ENCODE results near the gene RAD50. TPM values are rescaled to one million over a fixed set of nuclear protein-coding genes. Genes with fewer than 3 reads are reported as not detected.

The RAD50 gene
- polyA plus RNA-seq, 1 of the 3 experiments (the other 2 are of a cell fraction), result 20.0 TPM

GRCh38 chr5:132657676-132658380 is 101.1 kb downstream of the RAD50 start, which contains the start of gene IL13:
TSS of gene IL13 (plus strand) at chr5:132658173. CDS start at chr5:132658187, 14 bp downstream.
- Histone ChIP-seq H3K4me2 (no peak within 1 kb of the TSS), H3K36me3 (replicated peaks in 1 of 2; ENCODE audit: control insufficient read depth in 1 of 2, insufficient read depth in 2 of 2, low read length in 1 of 2) (no peaks in the 10 kb centered on the region), H3K27me3 (ENCODE audit: insufficient read depth) (no peaks in the 10 kb centered on the region), H3K9me2 (no peaks in the 10 kb centered on the region), H2AFZ (ENCODE audit: low read depth) (no peak within 1 kb of the TSS), H3K4me1 (ENCODE audit: control insufficient read depth in 1 of 2, insufficient read depth in 2 of 2, low read depth in 1 of 2, low read length in 1 of 2) (peaks cover 0 to 9% of the 10 kb centered on the region in 2 experiments; a peak in 1 of 4 replicates), H4K20me1 (ENCODE audit: insufficient read depth) (no peaks in the 10 kb centered on the region), H3K9me3 (no peaks in the 10 kb centered on the region), H3K9ac (no peak within 1 kb of the TSS), H3K79me2 (ENCODE audit: insufficient read depth) (no peaks in the 10 kb centered on the region), H3K27ac (ENCODE audit: low read depth in 2 of 2, low read length in 1 of 2) (no peak within 1 kb of the TSS), H3F3A (replicated peaks; ENCODE audit: insufficient read depth) (no peaks in the 10 kb centered on the region), H3K4me3 (ENCODE audit: low read depth in 2 of 2, low read length in 1 of 2) (no peak within 1 kb of the TSS)
- ChIA-PET CTCF (interaction anchor here (0.6 to 1.5 kb wide), 2 partner anchors 10 to 74 kb away, joined by 3 read pairs; no protein-coding TSS in a partner anchor), POLR2A (interaction anchor here (0.6 kb wide), 1 partner anchor 18 kb away, joined by 5 read pairs; no protein-coding TSS in a partner anchor)
- DNase-seq, result no peak
- 97% methylated on average over 11 of the region's 12 CpGs for WGBS (ENCODE audit: low lambda C conversion rate)
- no peak for TF ChIP-seq NRF1 (IDR thresholded peaks at IDR 0.05; ENCODE audit: low read depth, low read length)
- TF ChIP-seq, protein P1, sequence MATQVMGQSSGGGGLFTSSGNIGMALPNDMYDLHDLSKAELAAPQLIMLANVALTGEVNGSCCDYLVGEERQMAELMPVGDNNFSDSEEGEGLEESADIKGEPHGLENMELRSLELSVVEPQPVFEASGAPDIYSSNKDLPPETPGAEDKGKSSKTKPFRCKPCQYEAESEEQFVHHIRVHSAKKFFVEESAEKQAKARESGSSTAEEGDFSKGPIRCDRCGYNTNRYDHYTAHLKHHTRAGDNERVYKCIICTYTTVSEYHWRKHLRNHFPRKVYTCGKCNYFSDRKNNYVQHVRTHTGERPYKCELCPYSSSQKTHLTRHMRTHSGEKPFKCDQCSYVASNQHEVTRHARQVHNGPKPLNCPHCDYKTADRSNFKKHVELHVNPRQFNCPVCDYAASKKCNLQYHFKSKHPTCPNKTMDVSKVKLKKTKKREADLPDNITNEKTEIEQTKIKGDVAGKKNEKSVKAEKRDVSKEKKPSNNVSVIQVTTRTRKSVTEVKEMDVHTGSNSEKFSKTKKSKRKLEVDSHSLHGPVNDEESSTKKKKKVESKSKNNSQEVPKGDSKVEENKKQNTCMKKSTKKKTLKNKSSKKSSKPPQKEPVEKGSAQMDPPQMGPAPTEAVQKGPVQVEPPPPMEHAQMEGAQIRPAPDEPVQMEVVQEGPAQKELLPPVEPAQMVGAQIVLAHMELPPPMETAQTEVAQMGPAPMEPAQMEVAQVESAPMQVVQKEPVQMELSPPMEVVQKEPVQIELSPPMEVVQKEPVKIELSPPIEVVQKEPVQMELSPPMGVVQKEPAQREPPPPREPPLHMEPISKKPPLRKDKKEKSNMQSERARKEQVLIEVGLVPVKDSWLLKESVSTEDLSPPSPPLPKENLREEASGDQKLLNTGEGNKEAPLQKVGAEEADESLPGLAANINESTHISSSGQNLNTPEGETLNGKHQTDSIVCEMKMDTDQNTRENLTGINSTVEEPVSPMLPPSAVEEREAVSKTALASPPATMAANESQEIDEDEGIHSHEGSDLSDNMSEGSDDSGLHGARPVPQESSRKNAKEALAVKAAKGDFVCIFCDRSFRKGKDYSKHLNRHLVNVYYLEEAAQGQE (IDR thresholded peaks at IDR 0.05; ENCODE audit: low read depth, low read length), result no peak
- TF ChIP-seq RXRA (IDR thresholded peaks at IDR 0.05; ENCODE audit: borderline replicate concordance, low read depth), result no peak
- no peak for TF ChIP-seq IRF3 (IDR thresholded peaks at IDR 0.05; ENCODE audit: low read depth, low read length)
- TF ChIP-seq CHD2 (IDR thresholded peaks at IDR 0.05; ENCODE audit: low read length, partially characterized antibody), result no peak
- TF ChIP-seq RCOR1 (IDR thresholded peaks at IDR 0.05; ENCODE audit: low read length), result no peak
- TF ChIP-seq USF1 (IDR thresholded peaks at IDR 0.05; ENCODE audit: borderline replicate concordance, low read depth), result no peak
- TF ChIP-seq EZH2phosphoT487 (IDR thresholded peaks at IDR 0.05; ENCODE audit: borderline replicate concordance, low read depth), result no peak
- no peak for TF ChIP-seq FOXJ3 (CRISPR knock-in tag; IDR thresholded peaks at IDR 0.05)
- TF ChIP-seq MXI1 (IDR thresholded peaks at IDR 0.05; ENCODE audit: low read depth, low read length), result no peak
